Muscle of leg (tissue), 11 donors: ENCODE results near the gene TGFBRAP1. TPM values are rescaled to one million over a fixed set of nuclear protein-coding genes. Genes with fewer than 3 reads are reported as not detected.

ENCODE experiments used
- DNase-seq: peaks from one replicate; pipeline ENCODE4 v3.0.0; 2013
- H3K27ac ChIP-seq: one replicate; pipeline ENCODE4 v1.5.1; 2013; ENCODE audit warnings: mild to moderate bottlenecking, low read length, control low read depth
- H3K27me3 ChIP-seq: one replicate; pipeline ENCODE4 v1.6.1; 2013; ENCODE audit warnings: low read length; ENCODE audit not compliant: control insufficient read depth, insufficient read depth
- H3K36me3 ChIP-seq: one replicate; pipeline ENCODE4 v1.6.1; 2013; ENCODE audit warnings: low read length; ENCODE audit not compliant: control insufficient read depth, insufficient read depth
- H3K4me1 ChIP-seq: one replicate; pipeline ENCODE4 v1.6.1; 2013; ENCODE audit warnings: low read length; ENCODE audit not compliant: control insufficient read depth, insufficient read depth
- H3K4me3 ChIP-seq: one replicate; pipeline ENCODE4 v1.5.1; 2013; ENCODE audit warnings: low read length, control low read depth
- H3K9me3 ChIP-seq: replicated peaks from 2 replicates; pipeline ENCODE4 v1.6.1; 2013; ENCODE audit warnings: low read depth, low read length; ENCODE audit not compliant: control insufficient read depth
- WGBS: methylation state at CpG from one replicate; pipeline ENCODE4 v1.1.5; 2013; ENCODE audit warnings: missing lambda C conversion rate; ENCODE audit not compliant: insufficient coverage; 5-methylcytosine and 5-hydroxymethylcytosine counted together
- polyA plus RNA-seq, 8 donors: library from polyadenylated mRNA; unstranded; fragments of 120-200 nt; gene quantifications; one replicate each; pipeline versions ENCODE4 v1.2.1 to v1.2.3, GENCODE V29; 2013; ENCODE audit warnings: inconsistent platforms in 1 of 8, low replicate concordance in 1 of 8; ENCODE audit not compliant: insufficient read length in 8 of 8, insufficient read depth in 1 of 8
- total RNA-seq: library from RNA; stranded (reverse); fragments of 120-200 nt; gene quantifications from one replicate; pipeline ENCODE4 v1.2.4, GENCODE V29; 2013

Gene TGFBRAP1
- total and polyA plus RNA-seq, 9 donors: 7.1 to 10.5 (median 8.5) TPM

GRCh38 chr2:105373344-105373781, 43.8 kb upstream of the TGFBRAP1 start:
- 51% methylated on average over 9 of the region's 9 CpGs for WGBS
- Histone ChIP-seq H3K4me3 (no peak overlapping the region), H3K9me3 (no peaks in the 10 kb centered on the region), H3K27ac (no peak overlapping the region), H3K36me3 (peaks cover 11% of the 10 kb centered on the region), H3K4me1 (peaks cover 65% of the 10 kb centered on the region), H3K27me3 (no peaks in the 10 kb centered on the region)
- peak; percentile 80 for DNase-seq

DNA sequence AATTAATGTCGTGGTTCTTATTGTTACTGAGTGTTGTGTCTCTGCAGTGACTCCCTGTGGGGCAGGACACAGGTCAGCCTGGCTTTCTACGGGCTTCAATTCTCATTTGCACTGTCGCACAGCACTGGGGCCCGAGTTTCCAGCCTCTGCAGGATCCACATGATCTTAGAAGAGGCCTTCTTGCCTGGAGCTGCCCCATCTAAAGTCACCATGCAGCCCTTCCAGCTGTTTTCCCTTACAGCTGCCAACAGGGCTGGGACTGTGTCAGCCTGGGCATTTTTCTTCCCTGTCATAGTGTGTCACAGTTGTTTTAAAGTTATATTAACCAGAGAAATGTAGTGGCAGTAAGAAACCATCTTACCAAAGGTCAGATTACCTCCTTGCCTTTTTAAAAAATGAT, 42.3 kb upstream of the TGFBRAP1 start:
- no peak overlapping the region for H3K4me3 ChIP-seq
- WGBS: 35% methylated on average over 4 of the region's 4 CpGs
- peaks cover 23% of the 10 kb centered on the region for H3K36me3 ChIP-seq
- H3K27ac ChIP-seq: peak overlapping the region; percentile 1
- peak; percentile 64 for DNase-seq
- H3K9me3 ChIP-seq: no peaks in the 10 kb centered on the region
- H3K27me3 ChIP-seq: no peaks in the 10 kb centered on the region
- peaks cover 58% of the 10 kb centered on the region for H3K4me1 ChIP-seq

GRCh38 chr2:105371156-105371555, 41.6 kb upstream of the TGFBRAP1 start:
- WGBS: 68% methylated on average over 8 of the region's 10 CpGs
- Histone ChIP-seq H3K4me1 (peaks cover 58% of the 10 kb centered on the region), H3K9me3 (no peaks in the 10 kb centered on the region), H3K27ac (no peak overlapping the region), H3K36me3 (peaks cover 28% of the 10 kb centered on the region), H3K27me3 (no peaks in the 10 kb centered on the region), H3K4me3 (no peak overlapping the region)
- DNase-seq: peak; percentile 25

DNA sequence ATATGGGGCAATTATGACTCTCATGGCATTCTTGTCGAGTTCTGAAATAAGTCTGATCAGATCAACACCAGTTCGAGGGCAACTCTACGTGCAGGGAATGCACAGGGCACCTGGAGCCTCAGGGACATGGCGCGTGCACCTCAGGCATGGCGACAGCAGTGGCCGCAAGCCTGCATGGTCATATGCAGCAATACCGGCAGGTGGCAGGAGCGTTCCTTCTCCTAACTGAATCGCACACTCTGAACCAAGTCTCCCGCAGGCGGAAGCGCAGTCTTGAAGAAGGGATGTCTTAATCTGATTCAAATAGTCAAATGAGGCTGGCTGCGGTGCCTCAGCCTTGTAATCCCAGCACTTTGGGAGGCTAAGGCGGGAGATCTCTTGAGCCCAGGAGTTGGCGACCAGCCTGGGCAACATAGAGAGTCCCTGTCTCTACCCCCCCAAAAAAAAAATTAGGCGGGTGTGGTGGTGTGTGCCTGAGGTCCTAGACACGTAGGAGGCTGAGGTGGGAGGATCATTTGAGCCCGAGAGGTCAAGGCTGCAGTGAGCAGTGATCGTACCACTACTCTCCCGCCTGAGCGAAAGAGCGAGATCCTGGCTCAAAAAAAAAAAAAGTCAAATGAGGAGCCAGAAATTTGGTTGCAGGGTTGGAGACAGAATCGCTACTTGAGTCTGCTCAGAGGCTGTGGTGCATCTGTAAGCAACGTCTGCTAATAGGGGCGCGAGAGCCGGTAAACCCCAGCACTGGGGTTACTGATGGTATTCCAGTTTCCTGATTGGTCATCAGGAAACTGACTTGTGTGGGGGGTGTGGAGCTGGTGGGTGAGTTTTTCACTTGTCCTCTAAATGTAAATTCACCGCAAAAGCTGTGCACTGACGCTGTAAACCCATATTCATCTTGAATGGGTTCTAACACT, 40.5 kb upstream of the TGFBRAP1 start:
- peak; percentile 90 for DNase-seq
- Histone ChIP-seq H3K9me3 (no peaks in the 10 kb centered on the region), H3K27ac (no peak overlapping the region), H3K36me3 (peaks cover 32% of the 10 kb centered on the region), H3K27me3 (no peaks in the 10 kb centered on the region), H3K4me3 (no peak overlapping the region), H3K4me1 (peaks cover 47% of the 10 kb centered on the region)
- WGBS: 40% methylated on average over 21 of the region's 30 CpGs

- Histone ChIP-seq H3K27ac (no peak overlapping the region), H3K4me3 (no peak overlapping the region), H3K4me1 (peaks cover 37% of the 10 kb centered on the region), H3K27me3 (no peaks in the 10 kb centered on the region), H3K36me3 (peaks cover 41% of the 10 kb centered on the region), H3K9me3 (no peaks in the 10 kb centered on the region)
- WGBS: no CpG with 5 or more reads among the region's 8 CpGs
- no peak for DNase-seq
Measured at GRCh38 chr2:105368759-105369408, 39.3 kb upstream of the TGFBRAP1 start.

DNA sequence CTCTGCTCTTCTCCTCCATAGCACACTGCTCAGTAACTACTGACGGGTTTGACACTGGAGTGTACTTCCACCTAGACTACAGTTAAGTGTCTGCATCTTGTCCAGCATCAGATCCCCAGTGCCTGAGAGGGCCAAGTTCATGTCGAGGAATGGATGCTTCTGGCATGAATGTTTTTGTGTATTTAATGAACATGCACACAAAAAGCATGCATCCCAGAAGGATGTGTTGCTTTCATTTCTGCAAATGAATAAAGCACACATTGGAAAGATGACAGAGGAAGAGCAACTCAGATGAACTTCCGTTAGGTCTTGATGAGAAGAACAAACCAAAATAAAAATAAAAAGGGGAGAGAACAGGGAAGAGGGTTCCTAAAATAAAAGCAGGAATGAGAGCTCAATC, 35.7 kb upstream of the TGFBRAP1 start:
- Histone ChIP-seq H3K27ac (no peak overlapping the region), H3K4me3 (no peak overlapping the region), H3K4me1 (peaks cover 14% of the 10 kb centered on the region), H3K9me3 (no peaks in the 10 kb centered on the region), H3K36me3 (peaks cover 62% of the 10 kb centered on the region), H3K27me3 (no peaks in the 10 kb centered on the region)
- peak; percentile 61 for DNase-seq
- no CpG with 5 or more reads among the region's 3 CpGs for WGBS

- Histone ChIP-seq H3K27ac (no peak overlapping the region), H3K36me3 (peaks cover 65% of the 10 kb centered on the region), H3K27me3 (no peaks in the 10 kb centered on the region), H3K4me3 (no peak overlapping the region), H3K4me1 (peaks cover 8% of the 10 kb centered on the region), H3K9me3 (no peaks in the 10 kb centered on the region)
- no peak for DNase-seq
- WGBS: 86% methylated on average over 3 of the region's 5 CpGs
Measured at GRCh38 chr2:105364436-105365139, 35.1 kb upstream of the TGFBRAP1 start.

DNA sequence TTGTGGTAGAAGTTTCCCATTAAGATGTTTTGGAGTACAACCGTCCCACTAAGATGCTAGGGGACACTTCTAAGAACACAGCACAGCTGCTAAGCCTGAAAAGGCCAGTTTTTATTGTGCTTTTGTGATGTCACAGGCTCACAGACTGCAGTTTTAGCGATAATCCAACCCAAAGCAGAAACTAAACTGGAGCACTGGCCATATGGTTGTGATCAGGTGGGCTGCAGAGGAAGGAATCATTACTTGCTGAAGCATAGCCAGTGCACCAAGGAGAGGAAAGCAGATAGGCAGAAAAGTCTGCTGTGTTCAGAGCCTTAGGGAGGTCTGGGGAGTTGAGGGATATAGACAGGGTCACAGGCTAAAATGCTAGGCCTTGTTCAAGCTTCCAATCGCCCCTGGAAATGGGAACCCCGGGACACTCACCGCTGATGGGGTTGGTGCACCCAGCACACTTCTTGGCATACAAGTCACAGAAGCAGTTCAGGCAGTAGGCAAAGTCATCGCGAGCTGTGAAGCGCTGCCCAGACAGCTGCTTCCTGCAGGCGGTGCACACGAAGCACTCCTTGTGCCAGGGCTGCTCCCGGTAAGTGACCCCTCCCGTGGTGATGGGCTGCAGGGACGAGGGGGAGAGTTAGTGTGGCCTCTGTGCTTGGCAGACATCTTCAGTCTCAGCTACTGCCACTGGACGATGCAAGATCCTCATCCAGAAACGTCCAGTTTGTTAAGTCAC, 33.5 kb upstream of the TGFBRAP1 start:
- Histone ChIP-seq H3K4me1 (peaks cover 8% of the 10 kb centered on the region), H3K4me3 (no peak overlapping the region), H3K36me3 (peaks cover 70% of the 10 kb centered on the region), H3K27me3 (no peaks in the 10 kb centered on the region), H3K27ac (peak overlapping the region; percentile 54), H3K9me3 (peaks cover 2% of the 10 kb centered on the region)
- WGBS: 25% methylated on average over 13 of the region's 15 CpGs
- peak; percentile 86 for DNase-seq

DNA sequence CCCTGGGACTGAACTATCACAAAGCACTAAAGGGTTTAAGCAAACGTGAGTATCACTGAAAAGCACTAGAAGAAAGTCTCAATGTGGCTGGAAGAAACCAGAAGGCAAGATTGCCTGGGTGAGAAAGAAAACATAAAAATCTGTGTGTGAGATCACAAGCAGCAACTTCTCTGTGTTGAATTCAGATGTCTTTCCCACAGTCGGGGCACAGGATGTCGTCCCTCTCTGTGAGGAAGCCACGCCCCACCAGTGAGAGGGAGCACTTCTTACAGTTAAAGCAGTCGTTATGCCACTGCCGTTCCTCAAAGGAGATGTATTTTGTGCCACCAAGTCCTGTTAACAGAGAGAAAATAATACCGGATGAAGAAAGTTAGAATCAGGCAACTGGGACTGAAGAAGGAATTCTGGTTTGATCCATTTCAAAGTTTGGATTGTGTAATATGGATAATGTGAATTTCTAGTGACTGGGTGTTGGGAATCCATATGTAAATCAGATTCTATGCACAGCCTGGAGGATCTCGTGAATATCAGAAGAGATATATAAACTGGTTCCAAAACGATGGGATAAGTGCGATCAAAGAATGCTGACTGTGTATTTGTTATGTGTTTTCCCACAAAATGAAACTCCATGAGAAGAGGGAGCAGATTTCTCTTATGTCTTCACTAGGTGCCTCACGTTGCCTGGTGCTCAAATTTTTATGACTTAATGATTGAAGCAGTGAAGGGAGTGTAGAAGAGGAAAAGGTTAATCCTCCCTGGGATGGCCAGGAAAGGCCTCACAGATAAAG, 31.8 kb upstream of the TGFBRAP1 start:
- H3K27ac ChIP-seq: peak overlapping the region; percentile 35
- DNase-seq: no peak

More for the DNA sequence above, 31.8 kb upstream of the TGFBRAP1 start:
- WGBS: 65% methylated on average over 6 of the region's 11 CpGs
- no peak overlapping the region for H3K4me3 ChIP-seq
- peaks cover 62% of the 10 kb centered on the region for H3K36me3 ChIP-seq
- peaks cover 8% of the 10 kb centered on the region for H3K4me1 ChIP-seq
- H3K27me3 ChIP-seq: no peaks in the 10 kb centered on the region
- H3K9me3 ChIP-seq: peaks cover 9% of the 10 kb centered on the region
